Activated T-cell treated with anti-CD3 and anti-CD28 coated beads, Interleukin-2, amount 50 U/mL, for 48 hours (primary cell): ENCODE results near the gene ATF7IP2.
A peak's percentile ranks its signal among the peaks of the same experiment; 100 is the strongest.
"Not testable (repeated sequence)": the region's sequence is repeated elsewhere in the genome, so short reads cannot be mapped to it uniquely, and the experiment has no call there.

ENCODE experiments used
- DNase-seq, 2 experiments: peaks; one replicate each; pipeline ENCODE4 v3.0.0-alpha.2; 2020

Gene ATF7IP2

DNA sequence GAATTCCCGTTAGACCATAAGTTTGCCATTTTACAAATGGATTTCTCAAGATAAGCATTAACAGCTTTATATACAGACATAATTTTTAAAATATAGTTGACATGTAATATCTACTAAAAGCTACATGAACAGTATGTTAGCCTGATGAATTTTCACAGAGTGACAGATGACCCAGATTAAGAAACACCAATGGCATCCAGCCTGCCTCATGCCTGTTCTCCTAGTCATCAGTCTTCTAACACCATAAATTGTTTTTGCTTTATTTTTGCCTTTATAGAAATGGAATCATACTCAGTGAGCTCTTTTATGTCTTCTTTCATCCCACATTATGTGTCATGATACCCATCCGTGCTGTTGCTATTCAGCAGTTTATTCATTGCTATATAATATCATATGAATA lies 80.0 kb downstream of the ATF7IP2 start:
- DNase-seq: no peak

DNA sequence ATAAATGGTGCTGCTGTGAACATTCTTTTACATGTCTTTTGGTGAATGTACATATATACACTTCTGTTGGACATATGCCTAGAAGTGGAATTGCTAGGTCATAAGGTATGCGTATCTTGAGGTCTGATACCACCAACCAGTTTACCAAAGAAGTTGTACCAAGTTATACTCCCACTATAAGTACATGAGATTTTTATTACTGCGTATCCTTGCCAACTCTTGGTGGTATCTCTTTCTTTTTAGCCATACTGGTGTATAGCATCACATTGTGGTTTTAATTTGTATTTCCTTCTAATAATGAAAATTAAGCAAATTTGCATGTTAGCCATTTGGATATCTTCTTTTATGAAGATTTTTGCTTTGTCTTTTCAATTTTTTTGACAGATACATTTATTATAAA lies 80.5 kb downstream of the ATF7IP2 start:
- DNase-seq: no peak

DNA sequence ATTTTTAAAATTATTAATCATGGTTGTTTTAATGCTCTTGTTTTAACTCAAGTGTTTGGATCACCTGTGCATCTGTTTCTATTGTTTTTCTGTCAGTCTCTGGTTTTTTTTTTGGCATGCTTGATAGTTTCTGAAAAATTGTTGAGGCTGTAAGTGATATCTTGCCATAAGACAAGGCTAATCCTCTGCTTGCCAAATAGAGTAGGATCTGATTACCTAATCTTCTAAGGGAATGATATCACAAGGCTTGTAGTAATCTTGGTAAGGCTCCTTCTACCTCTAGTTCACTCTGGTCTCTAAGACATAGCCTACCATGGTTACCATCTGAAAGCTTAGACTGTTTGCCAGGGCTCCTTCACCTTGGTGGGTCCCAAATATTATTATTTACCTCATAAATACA lies 81.0 kb downstream of the ATF7IP2 start:
- no peak for DNase-seq

DNA sequence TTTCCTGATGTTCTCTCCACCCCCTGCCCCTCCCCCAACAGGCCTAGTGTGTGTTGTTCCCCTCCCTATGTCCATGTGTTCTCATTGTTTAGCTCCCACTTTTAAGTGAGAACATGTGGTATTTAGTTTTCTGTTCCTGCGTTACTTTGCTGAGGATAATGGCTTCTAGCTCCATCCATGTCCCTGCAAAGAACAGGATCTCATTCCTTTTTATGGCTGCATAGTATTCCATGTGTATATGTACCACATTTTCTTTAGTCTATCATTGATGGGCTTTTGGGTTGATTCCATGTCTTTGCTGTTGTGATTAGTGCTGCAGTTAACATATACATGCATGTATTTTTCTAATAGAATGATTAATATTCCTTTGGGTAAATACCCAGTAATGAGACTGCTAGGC lies 90.8 kb downstream of the ATF7IP2 start:
- DNase-seq: not testable (repeated sequence)

DNA sequence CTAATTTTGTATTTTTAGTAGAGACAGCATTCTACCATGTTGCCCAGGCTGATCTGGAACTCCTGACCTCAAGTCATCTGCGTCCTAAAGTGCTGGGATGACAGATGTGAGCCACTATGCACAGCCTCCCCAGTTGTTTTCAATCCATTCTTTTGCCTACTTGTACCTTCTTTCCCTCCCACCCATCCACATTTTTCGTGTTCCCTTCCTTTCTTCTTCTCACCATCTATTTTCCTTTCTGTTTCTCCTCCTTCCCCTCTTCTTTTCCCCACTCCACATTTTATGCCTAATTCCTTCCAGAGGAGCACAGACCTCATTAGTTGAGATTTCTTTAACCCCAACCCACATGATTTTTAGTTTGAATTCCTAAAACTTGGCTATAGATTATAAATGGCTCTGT lies 94.3 kb downstream of the ATF7IP2 start:
- DNase-seq: no peak

DNA sequence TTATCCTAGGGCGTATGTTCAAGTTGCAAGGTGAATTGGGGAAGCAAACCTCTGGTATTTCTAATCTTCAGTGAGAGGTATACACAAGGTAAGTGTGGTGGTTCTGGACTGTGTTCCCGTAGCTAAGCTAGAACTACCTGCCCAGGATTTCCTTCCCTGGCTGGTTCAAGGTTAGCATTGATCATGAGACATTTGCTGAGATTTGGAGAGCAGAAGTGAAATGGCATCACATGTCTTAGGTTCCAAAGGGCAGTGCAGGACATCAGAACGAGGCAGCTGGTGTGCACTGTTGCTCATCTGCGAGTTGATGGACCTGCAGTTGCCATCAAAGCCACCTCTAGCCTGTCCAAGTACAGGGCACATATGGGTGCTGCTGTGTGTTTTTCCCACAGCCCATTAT lies 99.3 kb downstream of the ATF7IP2 start:
- no peak for DNase-seq

DNA sequence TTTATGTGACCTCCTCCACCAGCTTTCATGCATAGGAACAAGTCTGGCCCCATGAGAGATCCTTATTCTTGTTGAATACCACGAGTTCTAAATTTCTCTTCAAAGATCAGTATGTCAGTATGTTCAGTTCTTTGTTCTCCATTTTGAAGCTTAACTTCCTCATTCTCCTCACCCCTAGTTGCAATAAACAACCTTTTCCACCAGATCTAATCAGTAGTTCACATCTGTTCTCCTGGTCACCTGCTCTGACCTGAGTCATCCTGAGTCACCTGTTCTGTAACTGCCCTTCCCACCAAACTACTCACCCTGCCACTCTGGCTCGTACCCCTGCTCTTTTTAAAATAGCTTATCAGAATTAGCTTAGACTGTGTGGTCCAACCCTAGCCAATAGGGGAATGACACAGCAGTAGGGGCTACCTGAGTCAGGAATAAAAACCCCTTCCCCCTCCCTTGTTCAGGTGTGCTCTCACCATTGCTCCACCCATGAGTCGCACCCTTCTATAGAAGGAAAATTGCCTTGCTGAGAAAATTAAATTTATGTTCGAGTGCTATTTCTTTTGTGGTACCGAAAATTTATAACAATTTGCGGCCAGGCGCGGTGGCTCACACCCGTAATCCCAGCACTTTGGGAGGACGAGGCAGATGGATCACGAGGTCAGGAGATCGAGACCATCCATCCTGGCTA lies 100.0 kb downstream of the ATF7IP2 start:
- DNase-seq: no peak

DNA sequence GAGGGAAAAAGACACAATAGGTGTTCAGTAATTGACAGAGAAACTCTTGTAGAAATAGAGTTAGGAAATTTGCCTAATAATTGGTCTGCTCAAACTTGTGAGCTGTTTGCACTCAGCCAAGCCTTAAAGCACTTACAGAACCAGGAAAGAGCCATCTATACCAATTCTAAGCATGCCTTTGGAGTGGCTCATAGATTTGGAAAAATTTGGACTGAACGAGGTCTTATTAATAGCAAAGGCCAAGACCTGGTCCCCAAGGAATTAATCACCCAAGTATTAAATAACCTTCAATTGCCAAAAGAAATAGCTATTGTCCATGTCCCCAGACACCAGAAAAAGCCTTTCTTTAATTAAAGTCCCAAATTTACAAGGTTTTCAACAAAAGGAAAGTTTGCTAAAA lies 104.3 kb downstream of the ATF7IP2 start:
- DNase-seq: no peak

DNA sequence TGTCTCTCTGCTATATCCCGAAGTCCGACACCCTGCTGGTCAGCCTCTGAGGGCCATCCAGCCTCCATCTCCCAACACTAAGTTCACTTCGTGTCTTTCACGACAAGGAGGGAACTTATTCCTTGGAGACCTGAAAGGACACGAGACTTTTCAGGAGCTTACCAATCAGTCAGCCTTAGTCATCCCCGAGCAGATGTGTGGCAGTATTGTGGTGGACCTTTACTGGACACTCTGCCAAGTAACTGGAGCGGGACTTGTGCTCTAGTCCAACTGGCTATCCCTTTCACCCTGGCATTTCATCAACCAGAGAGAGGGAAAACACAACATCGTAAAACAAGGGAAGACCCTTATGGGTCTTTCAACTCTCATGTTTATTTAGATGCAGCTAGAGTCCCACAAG lies 107.4 kb downstream of the ATF7IP2 start:
- DNase-seq: no peak

DNA sequence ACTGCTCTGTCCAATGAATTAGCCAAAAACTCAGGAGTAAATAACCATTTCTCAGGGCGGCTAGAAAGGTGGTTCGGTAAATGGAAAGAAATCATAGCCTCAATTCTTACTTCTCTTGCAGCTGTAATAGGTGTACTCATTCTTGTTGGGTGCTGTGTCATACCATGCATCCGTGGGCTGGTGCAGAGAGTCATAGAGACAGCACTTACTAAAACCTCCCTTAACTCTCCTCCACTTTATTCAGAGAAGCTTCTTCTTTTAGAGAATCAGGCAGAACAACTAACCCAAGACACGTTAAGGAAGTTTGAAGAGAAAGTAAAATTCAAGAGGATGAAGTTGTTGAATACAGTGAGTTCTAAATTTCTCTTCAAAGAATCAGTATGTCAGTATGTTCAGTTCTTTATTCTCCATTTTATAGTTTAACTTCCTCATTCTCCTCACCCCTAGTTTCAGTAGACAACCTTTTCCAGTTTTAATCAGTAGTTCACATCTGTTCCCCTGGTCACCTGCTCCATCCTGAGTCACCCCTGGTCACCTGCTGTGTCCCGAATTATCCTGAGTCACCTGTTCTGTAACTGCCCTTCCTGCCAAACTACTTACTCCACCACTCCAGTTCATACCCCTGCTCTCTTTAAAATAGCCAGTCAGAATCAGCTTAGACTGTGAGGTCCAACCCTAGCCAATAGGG lies 108.6 kb downstream of the ATF7IP2 start:
- DNase-seq: no peak

DNA sequence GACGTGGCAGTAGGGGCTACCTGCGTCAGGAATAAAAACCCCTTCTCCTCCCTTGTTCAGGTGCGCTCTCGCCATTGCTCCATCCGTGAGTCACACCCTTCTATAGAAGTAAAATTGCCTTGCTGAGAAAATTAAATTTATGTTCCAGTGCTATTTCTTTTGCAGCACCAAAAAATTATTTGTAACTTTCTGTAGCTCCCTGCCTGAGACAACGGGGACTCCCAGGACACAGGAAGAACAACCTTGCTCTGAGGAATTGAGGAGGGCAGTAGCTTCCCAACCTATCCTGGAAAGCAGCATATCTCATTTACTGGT lies 109.1 kb downstream of the ATF7IP2 start:
- no peak for DNase-seq

DNA sequence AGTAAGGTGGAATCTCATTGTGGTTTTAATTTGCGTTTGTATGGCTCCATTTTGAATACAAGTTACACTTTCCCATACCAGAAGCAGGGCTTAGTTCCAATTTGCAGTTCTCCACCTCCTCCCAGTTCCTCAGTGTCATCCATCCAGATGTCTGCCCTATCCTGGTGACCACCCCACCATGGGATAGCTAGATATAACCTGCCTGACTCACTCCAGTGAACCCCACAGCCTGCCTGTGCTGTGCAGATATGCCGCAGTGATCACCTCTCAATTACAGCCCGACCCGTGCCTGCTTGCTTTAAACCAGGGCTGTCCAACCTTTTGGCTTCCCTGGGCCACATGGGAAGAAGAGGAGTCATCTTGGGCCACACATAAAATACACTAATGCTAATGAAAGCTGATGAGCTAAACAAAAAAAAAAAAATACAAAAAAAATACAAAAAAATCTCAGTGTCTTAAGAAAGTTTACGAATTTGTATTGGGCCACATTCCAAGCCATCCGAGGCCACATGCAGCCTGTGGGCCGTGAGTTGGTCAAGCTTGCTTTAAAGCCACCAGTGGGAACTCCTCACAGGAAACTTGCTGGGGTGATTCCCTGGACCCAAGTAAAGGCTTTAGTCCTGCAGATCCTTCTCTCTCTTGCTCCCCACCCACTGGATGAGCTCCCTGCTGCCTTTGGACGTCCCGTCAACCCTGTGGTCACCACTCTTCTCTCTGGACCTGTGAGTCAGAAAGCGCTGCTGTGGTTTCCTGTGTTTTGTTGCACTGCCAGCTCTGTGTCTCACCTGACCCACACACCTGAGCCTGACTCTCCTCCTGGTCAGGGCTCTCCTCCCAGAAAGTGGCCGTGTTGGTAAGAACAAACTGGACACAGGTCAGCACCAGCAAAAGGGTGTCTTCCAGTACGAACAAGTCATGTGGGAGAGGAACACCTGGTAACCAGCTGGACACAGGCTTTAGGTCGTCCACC lies 111.6 kb downstream of the ATF7IP2 start:
- DNase-seq: peak in 1 of 2 experiments; percentile 29

DNA sequence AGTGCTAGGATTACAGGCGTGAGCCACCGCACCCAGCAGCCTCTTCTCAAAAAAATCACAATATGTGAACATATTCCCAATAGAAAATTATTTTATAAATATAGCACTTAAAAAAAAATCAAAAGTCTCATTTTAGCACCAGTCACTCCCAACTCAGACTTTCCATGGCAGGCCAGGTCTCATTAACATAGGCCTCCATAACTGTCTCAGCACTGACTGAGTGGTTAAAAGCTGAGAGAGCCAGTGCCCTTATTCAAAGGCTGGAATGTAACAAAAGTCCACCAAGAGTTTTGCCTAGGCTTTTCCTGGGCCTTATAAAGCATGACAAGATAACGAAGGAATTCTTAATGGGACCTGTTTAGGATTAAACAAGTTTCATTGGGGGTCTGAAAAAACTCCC lies 114.7 kb downstream of the ATF7IP2 start:
- no peak for DNase-seq

DNA sequence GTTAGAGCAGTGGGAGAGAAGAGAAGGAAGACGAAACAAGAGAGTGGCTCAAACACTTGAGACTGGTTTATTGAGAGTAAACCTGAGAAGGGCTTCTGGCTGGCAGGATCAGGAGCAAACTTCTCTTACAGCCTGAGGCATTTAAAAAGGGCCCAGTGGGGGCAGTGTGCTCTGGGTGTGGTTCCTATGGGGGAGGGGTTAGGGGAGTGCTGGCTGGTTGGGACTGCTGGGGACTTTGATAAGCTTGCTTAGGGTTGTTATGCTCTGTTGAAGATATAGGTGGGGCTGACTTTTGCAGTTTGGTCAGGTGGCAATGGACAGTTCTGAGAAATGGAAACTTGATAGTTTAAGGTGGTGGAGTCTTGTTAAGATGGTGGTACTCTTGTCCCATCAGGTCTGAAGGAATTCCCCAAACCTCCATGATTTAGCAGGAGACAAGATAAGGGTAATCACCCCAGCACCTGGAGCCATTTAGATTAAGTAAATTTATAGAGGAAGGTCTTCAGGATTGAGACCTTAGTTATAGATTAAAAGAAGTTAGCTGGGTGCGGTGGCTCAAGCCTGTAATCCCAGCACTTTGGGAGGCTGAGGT lies 115.3 kb downstream of the ATF7IP2 start:
- DNase-seq: no peak

DNA sequence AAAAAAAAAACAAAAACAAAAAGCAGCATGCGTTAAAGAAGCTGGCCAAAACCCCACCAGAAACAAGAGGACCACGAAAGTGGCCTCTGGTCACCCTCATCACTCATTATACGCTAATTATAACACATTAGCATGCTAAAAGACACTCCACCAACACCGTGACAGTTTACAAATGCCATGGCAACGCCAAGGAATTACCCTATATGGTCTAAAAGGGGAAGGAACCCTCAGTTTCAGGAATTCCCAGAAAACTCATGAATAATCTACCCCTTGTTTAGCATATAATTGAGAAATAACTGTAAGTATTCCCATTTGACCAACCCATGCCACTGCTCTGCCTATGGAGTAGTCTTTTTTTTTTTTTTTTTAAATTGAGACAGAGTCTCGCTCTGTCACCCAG lies 116.9 kb downstream of the ATF7IP2 start:
- DNase-seq: no peak

DNA sequence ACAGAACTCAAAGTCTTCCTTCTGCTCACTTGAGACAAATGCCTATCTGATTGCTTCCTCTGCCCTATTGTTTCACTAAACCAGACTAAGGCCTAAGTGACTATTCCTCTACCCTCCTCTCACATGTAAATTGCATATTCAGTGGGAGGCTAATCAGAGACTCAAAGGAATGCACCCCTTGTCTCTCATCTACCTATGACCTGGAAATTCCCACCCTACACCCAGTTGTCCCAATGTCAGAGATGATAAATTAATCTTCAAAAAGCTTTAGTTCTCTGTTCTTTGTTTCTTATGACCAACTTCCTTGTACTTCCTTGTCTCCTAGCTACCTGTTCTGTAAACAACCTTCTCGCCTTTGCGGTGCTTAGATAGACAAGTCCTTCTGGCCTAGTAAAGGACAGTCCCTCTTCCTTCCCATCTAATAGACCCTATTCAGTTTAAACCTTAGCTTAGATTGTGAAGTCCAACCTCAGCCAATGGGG lies 118.6 kb downstream of the ATF7IP2 start:
- no peak for DNase-seq

DNA sequence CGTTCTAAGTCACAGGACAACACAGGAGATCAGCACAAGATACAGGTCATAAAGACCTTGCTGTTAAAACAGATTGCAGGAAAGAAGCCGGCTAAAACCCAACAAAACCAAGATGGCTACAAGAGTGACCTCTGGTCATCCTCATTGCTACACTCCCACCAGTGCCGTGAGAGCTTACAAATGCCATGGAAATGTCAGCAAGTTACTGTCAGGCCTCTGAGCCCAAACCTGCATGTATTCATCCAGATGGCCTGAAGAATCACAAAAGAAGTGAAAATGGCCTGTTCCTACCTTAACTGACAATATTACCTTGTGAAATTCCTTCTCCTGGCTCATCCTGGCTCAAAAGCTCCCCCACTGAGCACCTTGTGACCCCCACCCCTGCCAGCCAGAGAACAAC lies 119.4 kb downstream of the ATF7IP2 start:
- not testable (repeated sequence) for DNase-seq

DNA sequence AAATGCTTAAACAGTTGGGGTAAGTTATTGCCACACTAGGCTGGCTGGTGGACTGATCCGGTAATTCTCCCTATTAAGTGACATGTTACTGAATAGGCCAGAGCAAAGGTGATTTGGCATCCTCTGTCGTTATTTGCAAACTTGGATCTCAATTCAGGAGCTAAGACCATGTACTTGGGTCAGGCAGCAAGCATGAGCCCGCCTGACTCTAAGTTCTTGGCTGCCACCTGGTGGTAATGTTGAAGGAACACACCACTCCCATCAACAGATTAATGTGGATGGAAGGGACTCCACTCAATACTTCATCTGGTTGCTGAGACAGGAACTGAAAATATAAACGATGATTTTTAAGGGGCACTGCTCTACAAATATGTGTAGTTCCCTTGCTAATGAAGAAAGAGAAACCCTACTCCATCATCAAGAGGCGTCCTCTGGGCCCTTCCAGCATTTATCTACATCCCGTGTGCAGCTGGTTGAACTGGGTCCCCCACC lies 123.7 kb downstream of the ATF7IP2 start:
- DNase-seq: peak; percentile 43 to 64

DNA sequence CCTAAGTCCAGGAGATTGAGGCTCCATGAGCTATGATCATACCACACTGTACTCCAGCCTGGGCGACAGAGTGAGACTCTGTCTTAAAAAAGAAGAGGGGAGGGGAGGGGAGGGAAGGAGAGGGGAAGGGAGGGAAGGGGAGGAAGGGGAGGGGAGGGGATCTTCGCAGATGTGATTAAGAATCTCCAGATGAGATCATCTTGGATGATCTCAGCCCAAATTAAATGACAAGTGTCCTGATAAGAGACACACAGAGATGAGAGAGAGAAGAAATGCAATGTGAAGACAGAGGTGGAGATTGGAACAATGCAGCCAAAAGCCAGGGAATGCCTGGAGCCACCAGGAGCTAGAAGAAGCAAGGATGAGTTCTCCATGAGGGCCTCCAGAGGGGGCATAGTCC lies 124.4 kb downstream of the ATF7IP2 start:
- DNase-seq: no peak

DNA sequence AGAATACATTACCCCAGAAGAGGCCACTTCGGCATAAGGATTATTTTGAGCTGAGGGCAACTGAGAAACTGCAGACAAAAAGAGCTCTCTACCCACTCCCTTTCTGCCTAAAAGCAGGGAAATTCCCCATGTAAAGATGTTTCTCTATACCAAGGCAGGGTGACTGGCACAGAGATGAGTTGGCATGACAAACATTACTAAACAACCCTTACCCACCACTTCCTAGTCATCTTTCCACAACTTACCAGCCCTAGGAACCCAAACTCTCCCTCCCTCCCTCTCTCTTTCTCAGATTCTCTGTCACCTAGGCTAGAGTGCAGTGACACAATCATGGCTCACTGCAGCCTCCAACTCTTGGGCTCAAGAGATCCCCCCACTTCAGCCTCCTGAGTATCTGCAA lies 126.0 kb downstream of the ATF7IP2 start:
- DNase-seq: peak in 1 of 2 experiments; percentile 36

DNA sequence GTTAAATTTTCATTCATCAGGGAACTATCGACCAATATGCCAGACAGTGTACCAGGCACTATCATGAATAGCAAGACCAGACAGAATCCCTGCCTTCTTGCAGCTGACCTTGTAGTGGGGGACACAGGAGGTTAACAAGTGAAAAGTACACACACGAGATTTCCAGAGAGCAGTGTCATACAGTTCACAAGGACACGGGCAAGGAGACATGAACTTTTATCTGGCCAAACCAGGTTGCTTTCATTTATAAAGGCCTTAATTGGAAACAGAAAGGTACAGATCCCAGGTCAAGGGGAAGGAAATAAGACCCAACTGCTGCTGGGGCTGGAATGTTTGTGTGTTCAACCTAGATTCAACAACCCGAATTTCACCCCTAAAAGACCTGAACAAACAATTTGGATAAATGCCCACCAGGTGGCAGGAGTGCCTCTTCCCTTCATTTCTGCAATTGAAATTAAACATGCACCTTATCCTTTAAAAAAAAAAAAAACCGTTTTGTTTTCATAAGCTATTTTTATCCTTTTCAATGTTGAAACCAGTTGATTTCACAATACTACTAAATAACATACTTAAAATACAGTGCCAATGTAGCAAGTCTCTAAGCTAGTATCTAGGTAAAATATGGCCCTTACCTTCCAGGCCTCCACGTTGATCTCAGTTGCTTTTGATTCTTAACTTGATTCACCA lies 128.7 kb downstream of the ATF7IP2 start:
- peak; percentile 53 to 59 for DNase-seq

DNA sequence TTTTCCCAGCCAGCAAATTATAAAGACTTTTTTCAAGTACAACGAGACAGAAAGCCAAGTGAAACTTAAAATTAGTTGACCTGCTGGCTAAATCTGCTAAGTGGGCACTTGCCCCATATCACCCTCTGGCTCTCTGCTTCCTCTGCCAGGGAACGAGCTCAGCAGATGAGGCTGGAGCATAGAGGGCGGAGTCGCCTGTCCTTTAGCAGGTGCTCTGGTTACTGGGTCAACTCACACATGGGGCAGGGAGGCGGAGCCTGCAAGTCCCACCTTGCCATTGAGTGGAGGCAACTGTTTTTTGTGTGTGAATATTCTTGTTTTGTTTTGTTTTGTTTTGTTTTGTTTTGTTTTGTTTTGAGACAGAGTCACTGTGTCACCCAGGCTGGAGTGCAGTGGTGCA lies 132.0 kb downstream of the ATF7IP2 start:
- no peak for DNase-seq
